ENCODE measurements around the gene GPX7. TPM values are rescaled to one million over a fixed set of nuclear protein-coding genes. Genes with fewer than 3 reads are reported as not detected.

GPX7 gene
- total RNA-seq, 2 experiments from 2014 or later = 11.7 to 12.5 TPM

DNA sequence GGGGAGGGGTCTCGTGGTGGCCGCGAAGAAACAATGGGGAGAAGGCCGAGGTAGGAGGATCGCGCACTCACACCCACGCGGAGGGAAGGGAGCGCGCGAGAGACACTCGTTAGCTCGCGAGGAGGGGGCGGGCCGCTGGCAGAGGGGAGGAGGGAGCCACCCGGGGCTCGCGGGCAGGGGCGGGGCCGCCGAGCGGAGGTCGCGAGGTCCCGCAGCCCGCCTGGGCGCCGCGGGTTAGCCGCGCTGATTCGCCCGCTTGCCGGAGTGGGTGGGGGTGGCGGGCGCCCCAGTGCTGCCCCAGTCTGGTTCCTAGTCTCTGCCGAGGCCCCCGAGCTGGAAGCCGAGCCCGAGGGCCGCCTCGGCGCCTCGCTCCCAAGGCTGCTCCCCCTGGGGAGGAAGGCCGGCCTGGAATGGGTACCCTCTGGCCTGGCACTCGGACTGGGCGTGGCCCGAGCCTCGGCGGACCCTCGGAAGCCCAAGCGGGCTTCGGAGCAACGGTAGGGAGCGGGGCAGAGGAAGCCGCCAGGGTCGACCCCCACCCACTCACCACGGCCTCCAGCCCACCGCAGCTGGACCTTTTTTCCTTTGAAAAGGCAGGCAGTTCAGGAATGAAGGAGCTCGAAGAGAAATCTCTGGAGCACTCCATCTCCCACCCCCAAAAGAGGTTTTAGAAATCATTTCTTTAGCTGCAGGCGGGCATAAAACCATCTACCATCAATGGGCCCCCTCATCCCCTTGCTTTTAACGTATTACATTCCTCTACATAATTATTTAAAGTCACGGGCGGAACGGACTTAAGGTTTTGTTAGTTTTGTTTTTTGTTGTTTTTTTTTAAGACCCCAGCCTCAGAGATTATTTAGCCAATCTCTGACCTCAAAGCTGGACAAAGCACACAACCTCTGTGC lies 48.6 kb upstream of the GPX7 start:
- no peaks in the 10 kb centered on the region for H3K36me3 ChIP-seq (ENCODE audit: insufficient read depth, low read length)
- H3K36me3 Mint-ChIP-seq (ENCODE audit: low read depth) = peaks cover 9% of the 10 kb centered on the region
- intact Hi-C loops (cut with DNase I, micrococcal nuclease) = loop anchor here (2.0 to 5.0 kb wide), 8 partner anchors 27 to 186 kb away; partner anchors contain the start of genes CC2D1B (in 1 of the 2), GPX7 (in 1 of the 2) and SHISAL2A (in 1 of the 2)

DNA sequence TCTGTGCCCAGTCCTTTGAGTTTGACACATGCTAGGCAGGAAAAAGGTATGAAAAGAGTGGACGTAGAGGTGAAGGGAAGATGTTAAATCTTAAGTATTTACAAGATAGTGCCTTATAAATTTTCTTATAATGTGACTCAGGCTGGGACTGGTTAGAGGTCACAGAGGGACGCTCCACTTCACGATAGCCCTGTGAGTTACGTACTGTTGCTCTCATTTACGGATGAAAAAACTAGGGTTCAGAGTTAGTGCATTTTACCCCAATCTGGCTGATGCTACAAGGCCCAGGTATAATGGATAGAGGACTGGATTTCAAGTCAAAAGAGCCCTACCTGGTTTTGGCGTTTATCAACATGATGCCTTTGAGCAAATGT lies 47.9 kb upstream of the GPX7 start:
- Mint-ChIP-seq H3K4me1 (ENCODE audit: low read depth) (peaks cover 35% of the 10 kb centered on the region), H3K27me3 (no peaks in the 10 kb centered on the region), H3K27ac (peak overlapping the region; percentile 90), H3K9me3 (no peaks in the 10 kb centered on the region), H3K36me3 (ENCODE audit: low read depth) (peaks cover 5% of the 10 kb centered on the region), H3K4me3 (peak overlapping the region; percentile 84)
- TF ChIP-seq, protein P1, sequence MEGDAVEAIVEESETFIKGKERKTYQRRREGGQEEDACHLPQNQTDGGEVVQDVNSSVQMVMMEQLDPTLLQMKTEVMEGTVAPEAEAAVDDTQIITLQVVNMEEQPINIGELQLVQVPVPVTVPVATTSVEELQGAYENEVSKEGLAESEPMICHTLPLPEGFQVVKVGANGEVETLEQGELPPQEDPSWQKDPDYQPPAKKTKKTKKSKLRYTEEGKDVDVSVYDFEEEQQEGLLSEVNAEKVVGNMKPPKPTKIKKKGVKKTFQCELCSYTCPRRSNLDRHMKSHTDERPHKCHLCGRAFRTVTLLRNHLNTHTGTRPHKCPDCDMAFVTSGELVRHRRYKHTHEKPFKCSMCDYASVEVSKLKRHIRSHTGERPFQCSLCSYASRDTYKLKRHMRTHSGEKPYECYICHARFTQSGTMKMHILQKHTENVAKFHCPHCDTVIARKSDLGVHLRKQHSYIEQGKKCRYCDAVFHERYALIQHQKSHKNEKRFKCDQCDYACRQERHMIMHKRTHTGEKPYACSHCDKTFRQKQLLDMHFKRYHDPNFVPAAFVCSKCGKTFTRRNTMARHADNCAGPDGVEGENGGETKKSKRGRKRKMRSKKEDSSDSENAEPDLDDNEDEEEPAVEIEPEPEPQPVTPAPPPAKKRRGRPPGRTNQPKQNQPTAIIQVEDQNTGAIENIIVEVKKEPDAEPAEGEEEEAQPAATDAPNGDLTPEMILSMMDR (IDR thresholded peaks at IDR 0.05) = no peak
- H3K27ac ChIP-seq (ENCODE audit: low read depth in 1 of 2, low read length in 2 of 2) = no peak overlapping the region
- POLR2A ChIA-PET = interaction anchor here (0.9 to 2.3 kb wide), 12 partner anchors 10 to 189 kb away, joined by 3 to 97 read pairs (median 6); partner anchors contain the start of genes CC2D1B and SHISAL2A
- DNase-seq (no peak), ATAC-seq (ENCODE audit: poor library complexity) (no peak)
- H3K4me1 ChIP-seq (ENCODE audit: insufficient read depth, low read length) = peaks cover 18% of the 10 kb centered on the region
- no peaks in the 10 kb centered on the region for H3K9me3 ChIP-seq (ENCODE audit: control insufficient read depth in 1 of 2, insufficient read depth in 1 of 2, low read length in 2 of 2)
- H3K36me3 ChIP-seq (ENCODE audit: insufficient read depth, low read length) = no peaks in the 10 kb centered on the region
- CTCF ChIA-PET = no interaction called here
- no peaks in the 10 kb centered on the region for H3K27me3 ChIP-seq (ENCODE audit: control insufficient read depth in 1 of 2, insufficient read depth in 2 of 2, low read length in 2 of 2)
- H3K4me3 ChIP-seq (ENCODE audit: low read length) = no peak overlapping the region
- intact Hi-C loops (cut with DNase I, micrococcal nuclease) = loop anchor here (5.0 kb wide), 4 partner anchors 37 to 187 kb away; partner anchors contain the start of gene CC2D1B (in 1 of the 2)

More for the DNA sequence above, 48.6 kb upstream of the GPX7 start:
- peak; percentile 82 to 95 (median 88) for DNase-seq
- H3K27me3 Mint-ChIP-seq = no peaks in the 10 kb centered on the region
- H3K9me3 ChIP-seq (ENCODE audit: control insufficient read depth in 1 of 2, insufficient read depth in 1 of 2, low read length in 2 of 2) = no peaks in the 10 kb centered on the region
- H3K4me3 Mint-ChIP-seq = peak overlapping the region; percentile 84
- peaks cover 42% of the 10 kb centered on the region for H3K4me1 Mint-ChIP-seq (ENCODE audit: low read depth)
- H3K4me1 ChIP-seq (ENCODE audit: insufficient read depth, low read length) = peaks cover 18% of the 10 kb centered on the region
- ATAC-seq (ENCODE audit: poor library complexity) = peak; percentile 76
- TF ChIP-seq, protein P1 (IDR thresholded peaks at IDR 0.05) = no peak
- peak overlapping the region; percentile 92 for H3K4me3 ChIP-seq (ENCODE audit: low read length)
- H3K27ac ChIP-seq (ENCODE audit: low read depth in 1 of 2, low read length in 2 of 2) = peak overlapping the region; percentile 91 to 94
- H3K27ac Mint-ChIP-seq = peak overlapping the region; percentile 90
- H3K27me3 ChIP-seq (ENCODE audit: control insufficient read depth in 1 of 2, insufficient read depth in 2 of 2, low read length in 2 of 2) = no peaks in the 10 kb centered on the region
- H3K9me3 Mint-ChIP-seq = no peaks in the 10 kb centered on the region
- POLR2A ChIA-PET = interaction anchor here (0.6 to 2.3 kb wide), 34 partner anchors 9 to 367 kb away, joined by 3 to 97 read pairs (median 5); partner anchors contain the start of genes CC2D1B, COA7, ORC1 and PRPF38A
- CTCF ChIA-PET = interaction anchor here (0.6 to 2.0 kb wide), 7 partner anchors 79 to 188 kb away, joined by 3 to 5 read pairs (median 4); partner anchors contain the start of genes CC2D1B, ORC1 and PRPF38A

DNA sequence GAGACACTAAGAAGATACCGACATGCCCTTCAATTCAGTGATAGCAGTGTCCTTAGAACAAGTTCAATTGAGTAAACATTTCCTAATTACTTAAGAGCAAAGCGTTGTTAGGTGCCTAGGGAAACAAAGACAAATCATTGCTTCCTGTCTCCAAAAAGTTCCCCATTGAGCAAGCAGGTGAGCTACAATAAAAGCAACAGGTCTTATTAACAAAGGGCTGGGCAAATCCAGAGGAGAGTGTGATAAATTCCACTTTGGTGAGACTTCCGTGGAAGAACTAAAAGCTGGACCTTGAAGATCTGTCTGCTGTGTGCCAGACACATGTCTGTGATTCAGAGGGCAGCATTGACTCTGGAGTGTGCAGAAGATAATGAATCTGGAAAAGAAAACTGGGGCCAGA lies 47.4 kb upstream of the GPX7 start:
- H3K36me3 ChIP-seq (ENCODE audit: insufficient read depth, low read length) = no peaks in the 10 kb centered on the region
- DNase-seq = peak in 2 of 14 experiments; percentile 32 to 35
- no peaks in the 10 kb centered on the region for H3K27me3 Mint-ChIP-seq
- intact Hi-C loops (cut with DNase I, micrococcal nuclease) = loop anchor here (5.0 kb wide), 5 partner anchors 32 to 187 kb away; partner anchors contain the start of gene CC2D1B (in 1 of the 2)
- H3K4me3 Mint-ChIP-seq = peak overlapping the region; percentile 84
- ATAC-seq (ENCODE audit: poor library complexity) = no peak
- POLR2A ChIA-PET = interaction anchor here (1.2 kb wide), 1 partner anchor 79 kb away, joined by 3 read pairs; the partner anchor contains the start of gene SHISAL2A
- no peak overlapping the region for H3K4me3 ChIP-seq (ENCODE audit: low read length)
- no peak overlapping the region for H3K27ac ChIP-seq (ENCODE audit: low read depth in 1 of 2, low read length in 2 of 2)
- peaks cover 30% of the 10 kb centered on the region for H3K4me1 Mint-ChIP-seq (ENCODE audit: low read depth)
- peaks cover 18% of the 10 kb centered on the region for H3K4me1 ChIP-seq (ENCODE audit: insufficient read depth, low read length)
- no peaks in the 10 kb centered on the region for H3K36me3 Mint-ChIP-seq (ENCODE audit: low read depth)
- CTCF ChIA-PET = no interaction called here
- H3K27ac Mint-ChIP-seq = peak overlapping the region; percentile 90
- TF ChIP-seq, protein P1 (IDR thresholded peaks at IDR 0.05) = no peak
- no peaks in the 10 kb centered on the region for H3K27me3 ChIP-seq (ENCODE audit: control insufficient read depth in 1 of 2, insufficient read depth in 2 of 2, low read length in 2 of 2)
- H3K9me3 Mint-ChIP-seq = no peaks in the 10 kb centered on the region
- no peaks in the 10 kb centered on the region for H3K9me3 ChIP-seq (ENCODE audit: control insufficient read depth in 1 of 2, insufficient read depth in 1 of 2, low read length in 2 of 2)

Data from CD4-positive, alpha-beta T cell (primary cell).